CD4-positive, alpha-beta T cell treated with Interleukin-10 for 1 hour (primary cell): ENCODE data around the gene DGCR8.

Source experiments
- DNase-seq: peaks from one replicate; pipeline ENCODE4 v3.0.0-alpha.2; 2020

DGCR8 gene

GRCh38 chr22:20093418-20094196, 13.6 kb downstream of the DGCR8 start:
- no peak for DNase-seq

DNA sequence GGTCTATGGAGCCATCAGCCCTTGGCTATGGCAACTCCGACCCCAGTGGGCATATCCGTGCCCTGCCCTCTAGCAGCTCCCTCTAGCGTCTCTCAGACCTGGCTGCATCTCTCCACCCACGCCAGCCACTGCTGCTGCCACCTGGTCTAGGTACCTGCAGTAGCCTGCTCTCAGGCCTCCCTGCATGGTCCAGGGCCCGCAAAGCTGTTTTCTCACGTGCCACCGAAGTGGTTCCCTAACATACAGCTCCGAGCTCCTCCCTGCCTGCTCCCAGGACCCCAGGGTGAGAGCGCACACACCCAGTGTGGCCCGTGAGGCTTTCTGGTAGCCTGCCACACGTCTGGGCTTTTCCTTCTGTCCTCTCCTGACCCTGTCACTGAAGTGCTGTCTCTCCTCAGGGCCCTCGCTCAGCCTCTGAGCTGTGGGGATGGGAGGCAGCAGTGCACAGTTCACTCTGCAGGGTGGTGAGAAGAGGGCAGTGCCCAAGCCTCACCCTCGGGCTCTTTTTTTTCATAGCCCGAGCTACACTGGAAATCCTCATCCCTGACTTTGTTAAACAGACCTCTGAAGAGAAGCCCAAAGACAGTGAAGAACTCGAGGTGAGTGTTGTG, 14.3 kb downstream of the DGCR8 start:
- no peak for DNase-seq

DNA sequence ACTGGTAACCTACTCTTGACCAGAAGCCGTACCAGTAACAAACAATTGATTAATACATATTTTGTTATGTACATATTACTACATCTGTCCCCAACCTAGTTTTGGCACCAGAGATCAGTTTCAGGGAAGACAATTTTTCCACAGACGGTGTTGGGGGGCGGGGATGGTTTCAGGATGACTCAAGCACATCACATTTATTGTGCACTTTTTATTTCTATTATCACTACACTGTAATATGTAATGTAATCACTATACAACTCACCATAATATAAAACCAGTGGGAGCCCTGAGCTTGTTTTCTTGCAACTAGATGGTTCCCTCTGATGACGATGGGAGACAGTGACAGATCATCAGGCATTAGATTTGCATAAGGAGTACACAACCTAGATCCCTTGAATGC, 15.5 kb downstream of the DGCR8 start:
- no peak for DNase-seq

- DNase-seq = no peak
These were observed 16.8 kb downstream of the DGCR8 start for GRCh38 chr22:20096574-20097420.

DNA sequence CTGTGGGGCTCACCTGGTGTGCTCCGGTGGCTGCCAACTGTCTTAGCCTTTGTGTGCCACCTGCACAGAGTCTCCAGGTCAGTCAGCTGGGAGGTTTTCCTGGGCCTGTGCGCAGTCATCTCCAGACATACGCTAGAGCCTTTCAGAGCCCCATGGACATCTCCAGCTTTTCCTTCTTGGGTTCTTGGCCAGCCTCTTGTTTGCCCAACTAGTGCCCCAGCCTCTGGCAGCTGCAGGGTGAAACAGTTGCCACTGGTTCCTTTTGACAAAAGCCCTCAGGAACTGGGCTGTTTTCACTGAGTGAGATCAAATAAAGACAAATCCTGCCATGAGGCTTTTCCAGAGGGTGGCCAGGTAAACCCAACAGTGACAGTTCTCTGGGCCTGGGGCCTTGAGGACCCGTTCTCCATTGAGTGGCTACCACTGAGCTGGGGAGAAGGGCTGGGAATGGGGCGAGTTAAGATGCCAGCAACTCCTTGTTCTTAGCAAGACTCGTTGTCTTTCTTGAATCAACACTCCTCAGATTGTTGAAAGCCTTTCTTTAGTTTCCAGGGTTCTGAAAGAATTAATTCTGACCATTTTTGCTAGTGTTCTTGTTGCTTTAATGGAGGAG, 19.2 kb downstream of the DGCR8 start:
- DNase-seq = no peak

DNA sequence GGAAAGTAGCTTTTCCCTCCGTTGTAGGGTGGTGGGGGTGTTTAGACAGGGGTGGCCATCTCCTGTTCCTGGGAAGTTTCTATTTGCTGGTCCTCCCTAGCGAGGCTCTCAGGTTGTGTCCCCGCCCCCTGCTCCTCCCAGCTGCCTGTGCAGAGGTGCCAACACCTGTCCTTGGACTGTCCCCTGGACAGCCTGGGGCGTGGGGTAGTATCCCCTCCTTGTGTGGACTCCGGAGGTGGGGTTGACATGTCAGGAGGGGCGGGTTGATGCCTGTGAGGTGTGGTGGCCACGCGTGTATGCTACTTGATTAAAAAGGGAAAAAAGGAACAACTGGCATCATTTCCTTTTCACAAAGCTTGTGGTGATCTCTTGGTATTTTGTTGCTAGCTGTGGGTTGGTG, 21.6 kb downstream of the DGCR8 start:
- DNase-seq = no peak

DNA sequence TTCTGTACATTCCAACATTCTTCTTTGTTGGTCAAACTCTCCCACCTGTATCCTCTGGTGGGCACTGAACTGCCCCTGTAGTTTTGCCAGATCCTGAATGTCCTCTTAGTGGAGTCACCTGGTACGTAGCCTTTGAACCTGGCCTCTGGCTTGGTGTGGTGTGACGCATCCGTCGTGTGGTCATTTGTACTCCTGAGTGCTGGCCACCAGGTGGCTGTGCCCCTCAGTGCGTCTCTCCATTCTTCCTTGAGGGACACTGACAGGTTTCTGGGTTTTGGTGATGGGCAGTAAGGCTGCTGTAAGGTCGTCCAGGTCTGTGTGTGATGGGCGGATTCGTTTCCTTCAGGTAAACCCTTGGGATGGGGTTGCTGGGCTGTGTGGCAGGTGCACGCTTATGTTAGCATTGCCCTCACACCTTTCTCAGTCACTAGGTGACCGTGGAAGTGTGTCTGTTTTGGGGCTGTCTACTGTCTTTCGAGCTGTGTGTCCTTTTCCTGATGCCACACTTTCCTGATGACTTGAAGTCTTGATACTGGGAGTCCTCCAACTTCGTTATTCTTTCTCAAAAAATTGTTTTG, 22.3 kb downstream of the DGCR8 start:
- DNase-seq = no peak

- DNase-seq = no peak
These were observed 25.6 kb downstream of the DGCR8 start for GRCh38 chr22:20105456-20106204.

- DNase-seq = no peak
These were observed 26.3 kb downstream of the DGCR8 start for GRCh38 chr22:20106205-20106848.

DNA sequence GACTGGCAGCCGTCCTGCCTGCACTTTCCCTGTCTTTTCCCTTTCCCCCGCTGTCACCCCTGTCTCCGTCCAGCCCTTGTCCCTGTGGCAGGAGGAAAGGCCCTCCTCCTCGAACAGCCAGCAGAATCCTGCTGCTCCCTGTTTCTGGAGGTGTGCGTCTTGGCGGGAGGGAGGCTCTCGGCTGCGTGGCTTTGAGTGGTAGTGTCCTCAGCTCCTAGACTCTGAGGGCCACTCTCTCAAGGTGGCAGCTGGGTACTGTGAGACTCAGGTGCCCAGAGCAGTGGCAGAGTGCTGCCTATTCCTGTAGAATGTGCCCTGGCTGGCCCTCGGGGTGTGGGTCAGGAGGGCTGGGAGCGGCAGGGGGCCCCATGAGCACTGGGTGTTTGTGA, 26.8 kb downstream of the DGCR8 start:
- no peak for DNase-seq

DNA sequence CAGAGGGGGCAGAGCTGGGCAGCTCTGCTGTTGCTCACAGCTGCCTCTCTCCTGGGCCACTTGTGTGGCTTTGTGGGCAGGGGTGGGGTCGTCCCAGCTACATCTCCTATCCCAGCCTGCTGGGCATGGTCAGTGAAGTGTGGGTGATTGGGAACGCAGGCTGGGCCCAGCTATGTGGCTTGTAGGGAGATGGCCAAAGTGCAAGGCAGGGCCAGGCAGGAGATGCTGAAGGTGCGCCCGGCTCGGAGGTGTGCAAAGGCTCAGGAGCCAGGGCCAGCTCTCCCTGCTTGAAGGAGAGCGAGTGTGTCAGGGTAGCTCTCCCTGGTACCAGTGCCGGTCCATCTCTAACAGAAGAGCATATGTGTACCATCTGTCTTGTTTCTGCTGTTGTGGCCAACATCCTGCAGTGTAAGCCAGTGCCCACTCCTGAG, 27.4 kb downstream of the DGCR8 start:
- DNase-seq = no peak

GRCh38 chr22:20107951-20108756, 28.1 kb downstream of the DGCR8 start:
- no peak for DNase-seq

DNA sequence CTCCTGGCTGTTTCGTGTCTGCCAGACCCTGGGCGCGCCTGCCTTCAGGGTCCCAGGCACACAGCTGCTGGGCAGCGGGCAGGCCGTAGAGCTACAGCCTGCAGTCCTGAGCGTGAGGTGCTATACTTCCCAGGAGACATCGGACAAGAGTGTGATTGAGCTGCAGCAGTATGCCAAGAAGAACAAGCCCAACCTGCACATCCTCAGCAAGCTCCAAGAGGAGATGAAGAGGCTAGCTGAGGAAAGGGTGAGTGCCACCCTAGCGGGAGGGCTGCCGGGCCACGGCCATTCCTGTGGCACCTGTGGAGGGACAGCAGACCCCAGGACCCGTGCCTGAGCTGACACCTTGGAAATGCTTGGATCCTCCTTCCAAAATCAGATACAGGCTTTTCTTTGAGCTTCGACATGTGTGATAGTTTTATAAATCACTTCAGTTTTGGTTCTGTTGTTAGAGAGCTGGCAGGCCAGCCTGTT, 28.8 kb downstream of the DGCR8 start:
- DNase-seq = no peak

- DNase-seq = no peak
These were observed 29.6 kb downstream of the DGCR8 start for GRCh38 chr22:20109411-20110358.

GRCh38 chr22:20110359-20110985, 30.4 kb downstream of the DGCR8 start:
- DNase-seq = no peak

DNA sequence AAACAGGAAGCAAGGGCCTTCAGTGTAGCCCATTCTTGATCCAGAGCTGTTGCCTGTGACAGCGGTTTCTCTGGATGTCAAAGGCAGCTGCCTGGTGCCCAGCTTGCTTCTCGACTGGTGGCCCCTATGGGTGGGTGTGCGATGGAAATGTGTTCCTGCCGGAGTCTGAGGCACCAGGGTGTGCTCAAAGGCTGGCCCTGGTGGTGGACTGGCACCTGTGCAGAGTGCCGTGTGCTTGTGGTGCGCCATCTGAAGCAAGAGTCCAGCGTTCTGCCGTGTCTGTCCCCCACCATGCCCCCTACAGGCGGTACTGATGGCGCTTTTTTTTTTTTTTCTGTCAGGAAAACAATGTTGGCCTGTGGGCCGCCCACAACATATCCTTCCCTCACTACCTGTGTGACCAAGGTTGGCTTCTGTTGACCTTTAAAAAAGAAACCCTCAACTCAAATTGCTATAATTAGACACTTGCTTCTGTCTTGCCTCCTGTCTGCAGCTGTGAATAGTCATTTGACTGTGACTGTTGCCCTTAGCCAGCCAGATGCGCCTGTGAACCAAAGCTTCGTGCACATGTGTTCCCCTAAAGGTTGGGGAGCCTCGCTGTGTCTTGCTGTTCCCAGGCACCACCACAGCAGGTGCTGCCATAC, 31.1 kb downstream of the DGCR8 start:
- peak; percentile 41 for DNase-seq

- no peak for DNase-seq
These were observed 31.9 kb downstream of the DGCR8 start for GRCh38 chr22:20111689-20112622.
